ENCODE data around the gene WLS. TPM values are rescaled to one million over a fixed set of nuclear protein-coding genes. Genes with fewer than 3 reads are reported as not detected.

WLS gene
- total RNA-seq, 1 donor from 2014 or later = 1.5 TPM

DNA sequence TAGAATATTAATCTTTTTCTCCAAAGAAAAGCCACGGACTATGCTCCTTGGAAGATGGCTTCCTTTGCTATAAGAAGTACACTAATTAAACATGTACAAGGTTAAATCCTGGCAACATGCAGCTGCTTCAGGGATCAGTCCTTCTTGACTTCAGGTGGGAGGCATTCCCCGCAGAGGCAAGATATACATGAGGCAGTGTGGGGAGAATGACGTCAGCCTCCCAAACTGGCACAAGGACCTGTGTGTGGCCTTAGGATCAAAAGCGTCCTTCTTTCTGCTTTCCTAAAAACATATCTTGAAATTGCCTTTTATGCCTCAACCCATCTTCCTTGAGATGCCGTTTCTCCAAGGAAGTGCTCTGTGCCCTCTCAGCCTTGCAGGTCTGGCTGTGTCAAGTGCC is 90.3 kb downstream of the WLS start:
- no peak for DNase-seq
- TF ChIP-seq, protein P1, sequence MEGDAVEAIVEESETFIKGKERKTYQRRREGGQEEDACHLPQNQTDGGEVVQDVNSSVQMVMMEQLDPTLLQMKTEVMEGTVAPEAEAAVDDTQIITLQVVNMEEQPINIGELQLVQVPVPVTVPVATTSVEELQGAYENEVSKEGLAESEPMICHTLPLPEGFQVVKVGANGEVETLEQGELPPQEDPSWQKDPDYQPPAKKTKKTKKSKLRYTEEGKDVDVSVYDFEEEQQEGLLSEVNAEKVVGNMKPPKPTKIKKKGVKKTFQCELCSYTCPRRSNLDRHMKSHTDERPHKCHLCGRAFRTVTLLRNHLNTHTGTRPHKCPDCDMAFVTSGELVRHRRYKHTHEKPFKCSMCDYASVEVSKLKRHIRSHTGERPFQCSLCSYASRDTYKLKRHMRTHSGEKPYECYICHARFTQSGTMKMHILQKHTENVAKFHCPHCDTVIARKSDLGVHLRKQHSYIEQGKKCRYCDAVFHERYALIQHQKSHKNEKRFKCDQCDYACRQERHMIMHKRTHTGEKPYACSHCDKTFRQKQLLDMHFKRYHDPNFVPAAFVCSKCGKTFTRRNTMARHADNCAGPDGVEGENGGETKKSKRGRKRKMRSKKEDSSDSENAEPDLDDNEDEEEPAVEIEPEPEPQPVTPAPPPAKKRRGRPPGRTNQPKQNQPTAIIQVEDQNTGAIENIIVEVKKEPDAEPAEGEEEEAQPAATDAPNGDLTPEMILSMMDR (IDR thresholded peaks at IDR 0.05; ENCODE audit: partially characterized antibody, unreplicated experiment) = no peak
- no peaks in the 10 kb centered on the region for H3K9me3 Mint-ChIP-seq (ENCODE audit: unreplicated experiment)
- no peak overlapping the region for H3K27ac Mint-ChIP-seq (ENCODE audit: unreplicated experiment)
- peaks cover 3% of the 10 kb centered on the region for H3K27me3 Mint-ChIP-seq (ENCODE audit: unreplicated experiment)
- H3K36me3 Mint-ChIP-seq (ENCODE audit: unreplicated experiment) = no peaks in the 10 kb centered on the region
- no peak overlapping the region for H3K4me3 Mint-ChIP-seq (ENCODE audit: unreplicated experiment)
- no peaks in the 10 kb centered on the region for H3K4me1 Mint-ChIP-seq (ENCODE audit: low read depth, unreplicated experiment)

GRCh38 chr1:68141071-68142021 is 91.0 kb downstream of the WLS start:
- TF ChIP-seq, protein P1 (IDR thresholded peaks at IDR 0.05; ENCODE audit: partially characterized antibody, unreplicated experiment) = no peak
- no peak for DNase-seq
- Mint-ChIP-seq H3K27ac (ENCODE audit: unreplicated experiment) (no peak overlapping the region), H3K4me3 (ENCODE audit: unreplicated experiment) (no peak overlapping the region), H3K36me3 (ENCODE audit: unreplicated experiment) (no peaks in the 10 kb centered on the region), H3K9me3 (ENCODE audit: unreplicated experiment) (no peaks in the 10 kb centered on the region), H3K4me1 (ENCODE audit: low read depth, unreplicated experiment) (no peaks in the 10 kb centered on the region), H3K27me3 (ENCODE audit: unreplicated experiment) (peaks cover under 1% of the 10 kb centered on the region)

DNA sequence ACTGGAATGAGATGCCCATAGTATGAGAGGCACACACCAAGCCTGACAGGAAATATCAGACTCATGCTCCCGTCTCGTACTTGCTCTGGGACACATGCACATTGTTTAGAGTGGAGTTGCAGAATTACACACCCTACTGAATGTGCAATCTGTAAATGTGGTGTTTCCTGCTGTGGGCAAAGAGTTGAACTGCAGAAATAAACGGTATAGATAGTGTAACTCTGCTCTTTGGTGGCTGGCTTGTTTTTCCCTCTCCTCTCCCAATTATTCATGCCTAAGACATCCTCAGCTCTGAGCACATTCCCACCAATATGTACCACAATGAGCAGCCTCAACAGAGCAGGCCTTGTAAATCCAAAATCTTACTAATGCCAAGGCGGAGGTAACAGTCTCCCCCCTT is 91.8 kb downstream of the WLS start:
- Mint-ChIP-seq H3K4me1 (ENCODE audit: low read depth, unreplicated experiment) (no peaks in the 10 kb centered on the region), H3K27ac (ENCODE audit: unreplicated experiment) (no peak overlapping the region), H3K27me3 (ENCODE audit: unreplicated experiment) (no peaks in the 10 kb centered on the region), H3K4me3 (ENCODE audit: unreplicated experiment) (no peak overlapping the region), H3K36me3 (ENCODE audit: unreplicated experiment) (no peaks in the 10 kb centered on the region), H3K9me3 (ENCODE audit: unreplicated experiment) (no peaks in the 10 kb centered on the region)
- TF ChIP-seq, protein P1 (IDR thresholded peaks at IDR 0.05; ENCODE audit: partially characterized antibody, unreplicated experiment) = no peak
- DNase-seq = no peak

GRCh38 chr1:68136187-68136586 is 96.1 kb downstream of the WLS start:
- DNase-seq = no peak
- no peak overlapping the region for H3K27ac Mint-ChIP-seq (ENCODE audit: unreplicated experiment)

More at GRCh38 chr1:68136187-68136586, 96.1 kb downstream of the WLS start:
- TF ChIP-seq, protein P1 (IDR thresholded peaks at IDR 0.05; ENCODE audit: partially characterized antibody, unreplicated experiment) = no peak
- Mint-ChIP-seq H3K4me1 (ENCODE audit: low read depth, unreplicated experiment) (no peaks in the 10 kb centered on the region), H3K9me3 (ENCODE audit: unreplicated experiment) (no peaks in the 10 kb centered on the region), H3K36me3 (ENCODE audit: unreplicated experiment) (no peaks in the 10 kb centered on the region), H3K4me3 (ENCODE audit: unreplicated experiment) (no peak overlapping the region), H3K27me3 (ENCODE audit: unreplicated experiment) (peaks cover 2% of the 10 kb centered on the region)
